Placental epithelial cell (primary cell): ENCODE data around the gene SLC37A4. TPM values are rescaled to one million over a fixed set of nuclear protein-coding genes. Genes with fewer than 3 reads are reported as not detected.

Experiments used
- small RNA-seq: library from RNA; depleted of rRNA; stranded (forward); fragments of <200 nt; gene quantifications from one replicate; pipeline ENCODE3, GENCODE V24; 2012
- total RNA-seq: library from RNA; depleted of rRNA; stranded (reverse); fragments of >200 nt; gene quantifications from 2 replicates; pipeline ENCODE4 v1.2.3, GENCODE V29; 2012

The SLC37A4 gene
- total RNA-seq, result 26.3 and 30.4 TPM in 2 replicates

GRCh38 chr11:119030329-119031047 lies at the start of gene SLC37A4:
SLC37A4 (minus strand) TSS chr11:119030877.

GRCh38 chr11:119067371-119068222 lies 36.9 kb upstream of the SLC37A4 start, which contains the start of gene VPS11:
VPS11 (plus strand) TSS chr11:119067818; CDS start chr11:119067824, 6 bp downstream.

GRCh38 chr11:119057000-119057769 lies 26.5 kb upstream of the SLC37A4 start, which contains the start of gene HYOU1:
HYOU1 (minus strand) TSS chr11:119057205; CDS start chr11:119056160, 1,045 bp downstream.

GRCh38 chr11:119018074-119018938 lies 12.4 kb downstream of the SLC37A4 start, which contains the start of the genes RPS25 and TRAPPC4:
RPS25 (minus strand) TSS chr11:119018343; CDS start chr11:119018284, 59 bp downstream.
TRAPPC4 (plus strand) TSS chr11:119018766; CDS start chr11:119018796, 30 bp downstream.

GRCh38 chr11:118997627-118998387 lies 32.9 kb downstream of the SLC37A4 start, which contains the start of gene CENATAC:
CENATAC (plus strand) TSS chr11:118998138; CDS start chr11:118998198, 60 bp downstream.

Small RNAs within 50 kb of the gene (small RNA-seq; reads per million reads assigned to genes)
- not detected for gene AP003392.2
- not detected for gene RF00017
- gene RF00019, result not detected

Other genes starting within 250 kb of the SLC37A4 start
- 96.2 and 124 TPM in 2 replicates for gene DDX6, start 239.7 kb downstream of the SLC37A4 start, total RNA-seq
- 0.11 TPM in 1 of 2 replicates, not detected in the other for gene CXCR5, start 147.0 kb downstream of the SLC37A4 start, total RNA-seq
- gene BCL9L, start 105.0 kb downstream of the SLC37A4 start, total RNA-seq, result 31.4 and 35.3 TPM in 2 replicates
- 0.33 and 2.4 TPM in 2 replicates for gene UPK2, start 74.6 kb downstream of the SLC37A4 start, total RNA-seq
- gene FOXR1, start 59.1 kb downstream of the SLC37A4 start, total RNA-seq, result not detected in 2 replicates
- gene CENATAC, start 32.7 kb downstream of the SLC37A4 start, total RNA-seq, result 16.8 and 20.8 TPM in 2 replicates
- 703 and 705 TPM in 2 replicates for gene RPS25, start 12.5 kb downstream of the SLC37A4 start, total RNA-seq
- 91.3 and 95.8 TPM in 2 replicates for gene TRAPPC4, start 12.1 kb downstream of the SLC37A4 start, total RNA-seq
- gene HYOU1, start 26.3 kb upstream of the SLC37A4 start, total RNA-seq, result 63.6 and 225 TPM in 2 replicates
- 23.2 and 28.7 TPM in 2 replicates for gene VPS11, start 36.9 kb upstream of the SLC37A4 start, total RNA-seq
- gene HMBS, start 54.0 kb upstream of the SLC37A4 start, total RNA-seq, result 2.7 and 12.8 TPM in 2 replicates
- gene DPAGT1, start 71.0 kb upstream of the SLC37A4 start, total RNA-seq, result 20.0 and 32.4 TPM in 2 replicates
- gene C2CD2L, start 76.5 kb upstream of the SLC37A4 start, total RNA-seq, result 2.4 and 4.6 TPM in 2 replicates
- gene HINFP, start 90.7 kb upstream of the SLC37A4 start, total RNA-seq, result 20.4 and 21.0 TPM in 2 replicates
- gene ABCG4, start 118.2 kb upstream of the SLC37A4 start, total RNA-seq, result under 0.01 and 0.11 TPM in 2 replicates
- gene NLRX1, start 137.8 kb upstream of the SLC37A4 start, total RNA-seq, result 20.0 and 32.3 TPM in 2 replicates
- gene NHERF4, start 154.6 kb upstream of the SLC37A4 start, total RNA-seq, result not detected in 2 replicates
- gene CBL, start 175.5 kb upstream of the SLC37A4 start, total RNA-seq, result 5.5 and 8.1 TPM in 2 replicates